WERI-Rb-1 (cell line): ENCODE measurements around the gene IL36RN.

Experiments
- DNase-seq: peaks from one replicate; pipeline ENCODE4 v3.0.0-alpha.2; 2020
- H3K27ac ChIP-seq: fragments of 250-450 bp; sonication (Bioruptor Pico); 2 replicates; pipeline ENCODE4 v1.5.1; 2020; ENCODE audit warnings: mild to moderate bottlenecking, moderate library complexity
- H3K27me3 ChIP-seq: fragments of 250-450 bp; sonication (Bioruptor Pico); 2 replicates; pipeline ENCODE4 v1.5.1; 2021; ENCODE audit warnings: mild to moderate bottlenecking, low read depth, moderate library complexity; ENCODE audit not compliant: insufficient read depth, severe bottlenecking
- H3K36me3 ChIP-seq: fragments of 250-450 bp; sonication (Bioruptor Pico); 2 replicates; pipeline ENCODE4 v1.5.1; 2020; ENCODE audit warnings: mild to moderate bottlenecking, moderate library complexity
- H3K4me3 ChIP-seq: 2 replicates; pipeline ENCODE4 v1.5.1; 2011; ENCODE audit warnings: low read depth, mild to moderate bottlenecking, control low read depth, low read length
- H3K9me3 ChIP-seq: fragments of 250-450 bp; sonication (Bioruptor Pico); 2 replicates; pipeline ENCODE4 v1.5.1; 2021; ENCODE audit warnings: mild to moderate bottlenecking, moderate library complexity; ENCODE audit not compliant: severe bottlenecking
- TF ChIP-seq, protein P1 (sequence below): IDR thresholded peaks from 2 replicates; pipeline ENCODE4 v1.5.1; 2011; ENCODE audit warnings: low read depth, mild to moderate bottlenecking, control low read depth, inconsistent platforms, low read length

Gene IL36RN

GRCh38 chr2:113050921-113051895, 7.8 kb upstream of the IL36RN start:
- H3K9me3 ChIP-seq = peaks cover 10% of the 10 kb centered on the region
- H3K27ac ChIP-seq = no peak overlapping the region
- no peak for DNase-seq
- no peaks in the 10 kb centered on the region for H3K27me3 ChIP-seq
- no peaks in the 10 kb centered on the region for H3K36me3 ChIP-seq
- TF ChIP-seq, protein P1, sequence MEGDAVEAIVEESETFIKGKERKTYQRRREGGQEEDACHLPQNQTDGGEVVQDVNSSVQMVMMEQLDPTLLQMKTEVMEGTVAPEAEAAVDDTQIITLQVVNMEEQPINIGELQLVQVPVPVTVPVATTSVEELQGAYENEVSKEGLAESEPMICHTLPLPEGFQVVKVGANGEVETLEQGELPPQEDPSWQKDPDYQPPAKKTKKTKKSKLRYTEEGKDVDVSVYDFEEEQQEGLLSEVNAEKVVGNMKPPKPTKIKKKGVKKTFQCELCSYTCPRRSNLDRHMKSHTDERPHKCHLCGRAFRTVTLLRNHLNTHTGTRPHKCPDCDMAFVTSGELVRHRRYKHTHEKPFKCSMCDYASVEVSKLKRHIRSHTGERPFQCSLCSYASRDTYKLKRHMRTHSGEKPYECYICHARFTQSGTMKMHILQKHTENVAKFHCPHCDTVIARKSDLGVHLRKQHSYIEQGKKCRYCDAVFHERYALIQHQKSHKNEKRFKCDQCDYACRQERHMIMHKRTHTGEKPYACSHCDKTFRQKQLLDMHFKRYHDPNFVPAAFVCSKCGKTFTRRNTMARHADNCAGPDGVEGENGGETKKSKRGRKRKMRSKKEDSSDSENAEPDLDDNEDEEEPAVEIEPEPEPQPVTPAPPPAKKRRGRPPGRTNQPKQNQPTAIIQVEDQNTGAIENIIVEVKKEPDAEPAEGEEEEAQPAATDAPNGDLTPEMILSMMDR = no peak
- no peak overlapping the region for H3K4me3 ChIP-seq

GRCh38 chr2:113052396-113052917, 6.5 kb upstream of the IL36RN start, which contains the start of gene IL36B:
Gene IL36B, minus strand, starts transcription at chr2:113052867.
- Histone ChIP-seq H3K27me3 (no peaks in the 10 kb centered on the region), H3K36me3 (no peaks in the 10 kb centered on the region), H3K9me3 (peaks cover 10% of the 10 kb centered on the region), H3K27ac (no peak within 1 kb of the TSS), H3K4me3 (no peak within 1 kb of the TSS)
- no peak for DNase-seq
- TF ChIP-seq, protein P1 = no peak

GRCh38 chr2:113053666-113054065, 5.3 kb upstream of the IL36RN start:
- TF ChIP-seq, protein P1 = no peak
- Histone ChIP-seq H3K27me3 (no peaks in the 10 kb centered on the region), H3K27ac (no peak overlapping the region), H3K4me3 (no peak overlapping the region), H3K9me3 (peaks cover 10% of the 10 kb centered on the region), H3K36me3 (no peaks in the 10 kb centered on the region)
- no peak for DNase-seq

GRCh38 chr2:113054066-113054465, 4.9 kb upstream of the IL36RN start:
- H3K4me3 ChIP-seq = no peak overlapping the region
- TF ChIP-seq, protein P1 = no peak
- no peaks in the 10 kb centered on the region for H3K36me3 ChIP-seq
- H3K27ac ChIP-seq = no peak overlapping the region
- H3K9me3 ChIP-seq = peaks cover 10% of the 10 kb centered on the region
- no peak for DNase-seq
- H3K27me3 ChIP-seq = no peaks in the 10 kb centered on the region

GRCh38 chr2:113056521-113056920, 2.5 kb upstream of the IL36RN start:
- Histone ChIP-seq H3K9me3 (peaks cover 10% of the 10 kb centered on the region), H3K36me3 (no peaks in the 10 kb centered on the region), H3K4me3 (no peak overlapping the region), H3K27me3 (no peaks in the 10 kb centered on the region), H3K27ac (no peak overlapping the region)
- no peak for DNase-seq
- TF ChIP-seq, protein P1 = no peak
